Hepatocyte (in vitro differentiated cells): ENCODE results near the gene TMC1. TPM values are rescaled to one million over a fixed set of nuclear protein-coding genes. Genes with fewer than 3 reads are reported as not detected.
A peak's percentile ranks its signal among the peaks of the same experiment; 100 is the strongest.

Source experiments
- DNase-seq: peaks from one replicate; pipeline ENCODE4 v3.0.0-alpha.2; 2016; ENCODE audit warnings: low spot score
- H2AFZ ChIP-seq: fragments of 200-600 bp; sonication (generic); 2 replicates; pipeline ENCODE4 v1.6.0; 2016; ENCODE audit warnings: antibody characterized with exemption, mild to moderate bottlenecking
- H3K27ac ChIP-seq: fragments of 200-600 bp; sonication (generic); 2 replicates; pipeline ENCODE4 v1.5.1; 2016; ENCODE audit warnings: mild to moderate bottlenecking
- H3K27me3 ChIP-seq: fragments of 200-600 bp; sonication (generic); 2 replicates; pipeline ENCODE4 v1.6.1; 2016
- H3K36me3 ChIP-seq: fragments of 200-600 bp; sonication (generic); replicated peaks from 2 replicates; pipeline ENCODE4 v1.5.1; 2016; ENCODE audit warnings: low read depth; ENCODE audit not compliant: insufficient read depth
- H3K4me1 ChIP-seq: fragments of 200-600 bp; sonication (generic); 2 replicates; pipeline ENCODE4 v1.5.1; 2016; ENCODE audit warnings: mild to moderate bottlenecking, moderate library complexity; ENCODE audit not compliant: insufficient read depth
- H3K4me2 ChIP-seq: fragments of 200-600 bp; sonication (generic); 2 replicates; pipeline ENCODE4 v1.6.0; 2016
- H3K4me3 ChIP-seq: fragments of 200-600 bp; sonication (generic); 2 replicates; pipeline ENCODE4 v1.5.1; 2016; ENCODE audit warnings: mild to moderate bottlenecking
- H3K79me2 ChIP-seq: fragments of 200-600 bp; sonication (generic); 2 replicates; pipeline ENCODE4 v1.6.0; 2017; ENCODE audit warnings: mild to moderate bottlenecking
- H3K9me2 ChIP-seq: fragments of 200-600 bp; sonication (generic); replicated peaks from 2 replicates; pipeline ENCODE4 v1.6.0; 2017; ENCODE audit warnings: mild to moderate bottlenecking; ENCODE audit not compliant: insufficient read depth
- H3K9me3 ChIP-seq: fragments of 200-600 bp; sonication (generic); 2 replicates; pipeline ENCODE4 v1.5.1; 2016; ENCODE audit warnings: low read depth, mild to moderate bottlenecking
- H4K20me1 ChIP-seq: fragments of 200-600 bp; sonication (generic); 2 replicates; pipeline ENCODE4 v1.6.0; 2016; ENCODE audit warnings: mild to moderate bottlenecking; ENCODE audit not compliant: insufficient read depth, poor library complexity, severe bottlenecking
- EZH2 ChIP-seq: fragments of 200-600 bp; sonication (generic); IDR thresholded peaks from 2 replicates; pipeline ENCODE4 v1.6.1; 2016; ENCODE audit warnings: antibody characterized with exemption, mild to moderate bottlenecking, borderline replicate concordance
- EZH2phosphoT487 ChIP-seq: fragments of 200-600 bp; sonication (generic); IDR thresholded peaks from one replicate; pipeline ENCODE4 v1.6.1; 2018; ENCODE audit warnings: antibody characterized with exemption, mild to moderate bottlenecking, low read depth, moderate library complexity; ENCODE audit not compliant: unreplicated experiment, severe bottlenecking
- WGBS: methylation state at CpG from one replicate; pipeline ENCODE4 v1.1.6; 2016; ENCODE audit warnings: low lambda C conversion rate; ENCODE audit errors: missing lambda C conversion rate; 5-methylcytosine and 5-hydroxymethylcytosine counted together
- polyA plus RNA-seq: library from polyadenylated mRNA; unstranded; fragments of >200 nt; fragmentation: Nextera tagmentation; extraction: Ambion mirVana; gene quantifications from 2 replicates; pipeline ENCODE4 v1.2.1, GENCODE V29; 2016
- total RNA-seq: library from RNA; depleted of rRNA; stranded (reverse); fragments of >200 nt; gene quantifications from 2 replicates; pipeline ENCODE4 v1.2.3, GENCODE V29; 2014
- TF ChIP-seq, protein P1 (sequence below): fragments of 200-600 bp; sonication (generic); IDR thresholded peaks from 2 replicates; pipeline ENCODE4 v1.5.1; 2016; ENCODE audit warnings: antibody characterized with exemption, mild to moderate bottlenecking; ENCODE audit not compliant: poor library complexity

TMC1 gene
- total and polyA plus RNA-seq, 2 experiments from 2014 or later: 0.20 to 0.23 TPM

DNA sequence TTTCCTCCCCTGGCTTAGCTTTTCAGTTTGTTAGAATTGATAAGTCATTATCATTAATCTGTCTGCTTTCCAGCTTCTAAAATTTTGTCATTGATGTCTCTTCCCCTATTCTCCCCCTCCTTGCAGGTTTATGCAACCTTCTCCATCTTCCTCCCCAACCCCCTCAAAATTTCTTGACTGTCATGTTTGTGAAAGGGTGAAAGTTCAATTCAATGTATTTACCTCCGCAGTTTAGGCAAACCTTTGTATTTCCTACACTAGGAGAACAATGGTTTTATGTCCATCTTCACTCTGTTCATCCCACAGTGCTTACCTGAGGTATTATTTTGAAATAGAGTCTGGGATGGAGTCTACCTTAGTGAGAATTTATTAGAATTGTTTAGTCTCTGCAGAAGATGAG is 313.6 kb downstream of the TMC1 start:
- Histone ChIP-seq H3K79me2 (no peaks in the 10 kb centered on the region), H2AFZ (no peak overlapping the region), H4K20me1 (no peaks in the 10 kb centered on the region), H3K4me2 (no peak overlapping the region), H3K9me3 (no peaks in the 10 kb centered on the region), H3K4me3 (no peak overlapping the region), H3K9me2 (no peaks in the 10 kb centered on the region), H3K36me3 (no peaks in the 10 kb centered on the region), H3K27me3 (no peaks in the 10 kb centered on the region), H3K27ac (no peak overlapping the region), H3K4me1 (no peaks in the 10 kb centered on the region)
- 33% methylated on average over 1 of the region's 1 CpG for WGBS
- no peak for DNase-seq
- TF ChIP-seq EZH2 (no peak), EZH2phosphoT487 (no peak)
- TF ChIP-seq, protein P1, sequence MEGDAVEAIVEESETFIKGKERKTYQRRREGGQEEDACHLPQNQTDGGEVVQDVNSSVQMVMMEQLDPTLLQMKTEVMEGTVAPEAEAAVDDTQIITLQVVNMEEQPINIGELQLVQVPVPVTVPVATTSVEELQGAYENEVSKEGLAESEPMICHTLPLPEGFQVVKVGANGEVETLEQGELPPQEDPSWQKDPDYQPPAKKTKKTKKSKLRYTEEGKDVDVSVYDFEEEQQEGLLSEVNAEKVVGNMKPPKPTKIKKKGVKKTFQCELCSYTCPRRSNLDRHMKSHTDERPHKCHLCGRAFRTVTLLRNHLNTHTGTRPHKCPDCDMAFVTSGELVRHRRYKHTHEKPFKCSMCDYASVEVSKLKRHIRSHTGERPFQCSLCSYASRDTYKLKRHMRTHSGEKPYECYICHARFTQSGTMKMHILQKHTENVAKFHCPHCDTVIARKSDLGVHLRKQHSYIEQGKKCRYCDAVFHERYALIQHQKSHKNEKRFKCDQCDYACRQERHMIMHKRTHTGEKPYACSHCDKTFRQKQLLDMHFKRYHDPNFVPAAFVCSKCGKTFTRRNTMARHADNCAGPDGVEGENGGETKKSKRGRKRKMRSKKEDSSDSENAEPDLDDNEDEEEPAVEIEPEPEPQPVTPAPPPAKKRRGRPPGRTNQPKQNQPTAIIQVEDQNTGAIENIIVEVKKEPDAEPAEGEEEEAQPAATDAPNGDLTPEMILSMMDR: no peak

DNA sequence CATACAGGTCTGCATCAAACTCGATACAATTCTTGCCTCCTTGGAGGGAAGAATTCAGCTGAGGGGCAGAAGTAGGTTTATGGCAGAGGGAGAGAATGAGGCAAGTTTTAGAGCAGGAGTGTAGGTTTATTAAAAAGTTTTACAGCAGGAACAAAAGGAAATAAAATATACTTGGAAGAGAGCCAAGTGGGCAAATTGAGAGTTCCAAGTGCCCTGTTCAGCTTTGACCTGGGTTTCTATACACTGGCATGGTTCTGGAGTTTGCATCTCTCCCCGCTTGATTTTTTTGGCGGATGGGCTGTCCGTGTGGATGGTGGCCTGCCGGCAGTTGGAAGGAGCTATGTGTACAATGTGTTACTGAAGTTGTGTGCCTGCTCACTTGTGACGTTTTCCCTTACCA is 315.4 kb downstream of the TMC1 start:
- H3K4me1 ChIP-seq: no peaks in the 10 kb centered on the region
- H3K4me2 ChIP-seq: no peak overlapping the region
- H3K79me2 ChIP-seq: no peaks in the 10 kb centered on the region
- DNase-seq: no peak
- TF ChIP-seq EZH2 (no peak), EZH2phosphoT487 (no peak)
- TF ChIP-seq, protein P1: no peak
- no peaks in the 10 kb centered on the region for H3K9me2 ChIP-seq
- no peaks in the 10 kb centered on the region for H4K20me1 ChIP-seq
- H3K4me3 ChIP-seq: no peak overlapping the region
- no peaks in the 10 kb centered on the region for H3K27me3 ChIP-seq
- no peaks in the 10 kb centered on the region for H3K36me3 ChIP-seq
- no peak overlapping the region for H3K27ac ChIP-seq
- 92% methylated on average over 6 of the region's 6 CpGs for WGBS
- H2AFZ ChIP-seq: no peak overlapping the region
- no peaks in the 10 kb centered on the region for H3K9me3 ChIP-seq

- H2AFZ ChIP-seq: no peak overlapping the region
- no peaks in the 10 kb centered on the region for H3K9me3 ChIP-seq
- H3K27ac ChIP-seq: no peak overlapping the region
- no peak overlapping the region for H3K4me3 ChIP-seq
- peak; percentile 9 for DNase-seq
- TF ChIP-seq EZH2phosphoT487 (no peak), EZH2 (no peak)
- TF ChIP-seq, protein P1: no peak
- H3K36me3 ChIP-seq: no peaks in the 10 kb centered on the region
- 37% methylated on average over 3 of the region's 3 CpGs for WGBS
- no peaks in the 10 kb centered on the region for H3K9me2 ChIP-seq
- no peaks in the 10 kb centered on the region for H4K20me1 ChIP-seq
- no peaks in the 10 kb centered on the region for H3K4me1 ChIP-seq
- no peaks in the 10 kb centered on the region for H3K79me2 ChIP-seq
- no peak overlapping the region for H3K4me2 ChIP-seq
- H3K27me3 ChIP-seq: no peaks in the 10 kb centered on the region
Measured at GRCh38 chr9:72839085-72839484, 317.7 kb downstream of the TMC1 start.
